Fibroblast of villous mesenchyme (primary cell): ENCODE data around the gene PDGFB. TPM values are rescaled to one million over a fixed set of nuclear protein-coding genes. Genes with fewer than 3 reads are reported as not detected.

Experiments used
- DNase-seq: peaks from one replicate; pipeline ENCODE4 v3.0.0-alpha.2; 2010; ENCODE audit warnings: low read depth
- H3K4me3 ChIP-seq: 2 replicates; pipeline ENCODE4 v1.5.1; 2011; ENCODE audit warnings: low read depth, mild to moderate bottlenecking, low read length
- CTCF ChIP-seq: IDR thresholded peaks from 2 replicates; pipeline ENCODE4 v1.5.1; 2012; ENCODE audit warnings: low read depth, mild to moderate bottlenecking, low read length; ENCODE audit not compliant: insufficient read depth
- total RNA-seq: library from RNA; depleted of rRNA; stranded (reverse); fragments of >200 nt; gene quantifications from 2 replicates; pipeline ENCODE4 v1.2.3, GENCODE V29; 2012

The PDGFB gene
- total RNA-seq, 1 donor = 11.7 TPM

- no peak overlapping the region for H3K4me3 ChIP-seq
- DNase-seq = peak; percentile 84
- no peak for TF ChIP-seq CTCF
These were observed 38.8 kb upstream of the PDGFB start for GRCh38 chr22:39283322-39284141.

GRCh38 chr22:39282645-39283321 lies 38.0 kb upstream of the PDGFB start:
- TF ChIP-seq CTCF = no peak
- no peak for DNase-seq
- no peak overlapping the region for H3K4me3 ChIP-seq

- H3K4me3 ChIP-seq = no peak overlapping the region
- no peak for TF ChIP-seq CTCF
- DNase-seq = no peak
These were observed 36.3 kb upstream of the PDGFB start for GRCh38 chr22:39281126-39281525.

GRCh38 chr22:39280250-39280649 lies 35.5 kb upstream of the PDGFB start:
- TF ChIP-seq CTCF = no peak
- no peak for DNase-seq
- H3K4me3 ChIP-seq = no peak overlapping the region

- no peak overlapping the region for H3K4me3 ChIP-seq
- no peak for TF ChIP-seq CTCF
- DNase-seq = no peak
These were observed 34.5 kb upstream of the PDGFB start for GRCh38 chr22:39279170-39279850.

GRCh38 chr22:39278040-39278439 lies 33.3 kb upstream of the PDGFB start:
- H3K4me3 ChIP-seq = no peak overlapping the region
- peak; percentile 54 for DNase-seq
- no peak for TF ChIP-seq CTCF
